Stimulated activated CD8-positive, alpha-beta memory T cell treated with anti-CD3 and anti-CD28 coated beads, Interleukin-4, amount 100 ng/mL, for 1 hour (primary cell): ENCODE results near the gene NES.

Experiments
- DNase-seq, 2 donors: peaks; one replicate each; pipeline ENCODE4 v3.0.0-alpha.2; 2020; ENCODE audit warnings: low read depth in 2 of 2, low spot score in 1 of 2

NES gene

GRCh38 chr1:156684227-156684782, 7.1 kb upstream of the NES start:
- no peak for DNase-seq

DNA sequence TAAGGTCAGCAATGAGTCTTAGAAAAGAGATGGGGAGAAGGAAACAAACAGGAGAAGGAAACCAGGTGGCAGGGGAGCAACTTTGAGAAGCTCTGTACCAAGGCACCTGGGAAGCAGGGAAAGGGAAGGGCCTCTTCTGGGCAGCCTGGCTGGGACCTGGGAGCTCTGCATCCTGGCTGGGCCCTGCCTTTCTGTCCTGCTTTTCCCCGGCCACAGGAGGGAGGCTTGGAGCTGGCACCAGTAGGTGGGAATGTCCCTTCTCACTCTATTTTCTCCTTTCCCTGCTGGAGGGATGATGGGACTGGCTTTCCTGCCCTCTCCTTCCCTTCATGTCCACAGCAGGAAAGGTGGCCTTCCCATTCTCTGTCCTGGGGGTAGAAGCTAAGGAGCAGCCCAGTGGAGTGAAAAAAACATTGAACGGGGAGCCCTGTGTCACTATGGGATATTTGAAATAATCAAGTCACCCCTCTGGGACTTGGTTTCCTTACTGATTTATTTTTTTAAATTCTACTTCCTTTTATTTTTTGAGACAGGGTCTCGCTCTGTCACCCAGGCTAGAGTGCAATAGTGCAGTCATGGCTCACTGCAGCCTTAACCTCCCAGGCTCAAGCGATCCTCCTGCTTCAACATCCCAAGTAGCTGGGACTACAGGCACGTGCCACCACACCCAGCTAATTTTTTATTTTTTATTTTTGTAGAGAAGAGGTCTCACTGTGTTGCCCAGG, 5.1 kb upstream of the NES start:
- DNase-seq, result no peak

- DNase-seq, result no peak
Observed at GRCh38 chr1:156681196-156681960, 4.2 kb upstream of the NES start.

GRCh38 chr1:156680056-156680455, 2.8 kb upstream of the NES start:
- DNase-seq, result no peak

GRCh38 chr1:156677616-156678596, 699 bp upstream of the NES start:
- DNase-seq, result no peak

DNA sequence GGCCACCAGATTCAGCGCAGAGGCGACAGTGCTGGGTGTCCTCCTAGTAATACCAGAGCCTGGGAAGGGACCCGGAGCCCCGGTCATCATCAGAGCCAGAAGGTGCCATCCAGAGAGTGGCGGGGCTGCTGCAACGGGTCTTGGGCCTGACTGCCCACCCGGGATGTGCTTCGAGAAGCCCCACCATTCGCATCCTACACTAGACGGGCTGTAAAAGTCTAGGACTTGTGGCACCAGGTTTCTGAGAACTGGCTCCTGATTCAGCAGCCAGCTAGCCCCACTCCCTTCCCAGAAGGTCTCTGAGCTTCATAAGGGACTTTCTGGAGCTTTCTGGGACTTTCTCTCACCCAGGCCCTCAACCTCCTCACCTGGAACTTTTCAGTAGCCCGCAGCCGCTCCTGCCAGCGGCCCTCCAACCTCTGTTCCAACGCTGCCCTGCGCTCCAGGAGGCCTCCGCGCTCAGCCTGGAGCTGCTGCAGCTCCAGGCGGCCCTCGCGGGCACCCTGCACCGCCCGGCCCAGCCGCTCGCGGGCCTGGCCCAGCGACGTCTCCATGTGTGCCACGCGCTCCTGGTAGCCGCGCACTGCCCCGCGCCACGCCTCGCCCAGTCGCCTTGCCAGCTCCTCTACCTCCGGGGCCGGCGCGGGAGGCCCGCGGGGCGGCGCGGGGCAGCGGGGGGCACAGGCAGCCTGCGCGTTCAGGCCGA, 940 bp downstream of the NES start:
- DNase-seq, result no peak

DNA sequence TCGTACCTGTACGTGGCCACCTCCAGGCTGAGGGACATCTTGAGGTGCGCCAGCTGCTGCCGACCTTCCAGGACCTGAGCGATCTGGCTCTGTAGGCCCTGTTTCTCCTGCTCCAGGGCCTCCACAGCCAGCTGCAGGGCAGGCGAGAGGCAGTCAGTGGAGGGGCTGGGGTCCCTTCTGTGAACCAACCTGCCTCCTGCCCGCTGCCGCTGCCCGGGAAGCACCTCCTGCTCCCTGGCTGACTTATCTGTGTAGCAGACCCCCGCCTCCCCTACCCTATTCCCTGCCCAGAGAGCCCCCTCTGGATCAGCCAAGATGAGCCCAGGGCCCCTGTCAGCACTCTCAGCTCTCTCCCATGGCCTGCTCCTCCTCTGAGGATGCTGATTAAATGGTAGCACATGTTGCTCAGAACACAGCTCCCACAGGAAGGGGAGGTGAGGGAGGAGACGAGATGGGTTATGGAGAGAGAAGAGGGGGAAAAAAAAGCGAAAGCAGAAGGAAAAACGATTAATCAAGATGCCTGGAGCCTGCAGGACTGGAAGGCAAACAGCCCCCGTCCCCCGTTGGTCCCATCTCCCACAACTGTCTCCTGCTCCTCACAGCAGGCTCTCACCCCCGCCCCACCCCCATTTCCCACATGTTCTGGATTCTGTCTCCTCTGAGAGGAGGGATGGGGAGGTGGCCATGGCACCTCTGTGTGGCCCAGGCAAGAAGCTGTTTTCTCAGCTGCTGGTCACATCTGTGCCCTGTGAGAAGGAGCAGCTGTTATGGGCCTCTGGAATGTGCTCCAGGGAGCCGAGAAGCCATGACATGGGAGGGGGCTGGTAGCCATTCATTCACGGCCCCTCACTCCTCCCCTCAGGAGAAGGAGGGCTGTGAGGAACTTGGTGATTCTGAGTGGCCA, 1.7 kb downstream of the NES start:
- no peak for DNase-seq

DNA sequence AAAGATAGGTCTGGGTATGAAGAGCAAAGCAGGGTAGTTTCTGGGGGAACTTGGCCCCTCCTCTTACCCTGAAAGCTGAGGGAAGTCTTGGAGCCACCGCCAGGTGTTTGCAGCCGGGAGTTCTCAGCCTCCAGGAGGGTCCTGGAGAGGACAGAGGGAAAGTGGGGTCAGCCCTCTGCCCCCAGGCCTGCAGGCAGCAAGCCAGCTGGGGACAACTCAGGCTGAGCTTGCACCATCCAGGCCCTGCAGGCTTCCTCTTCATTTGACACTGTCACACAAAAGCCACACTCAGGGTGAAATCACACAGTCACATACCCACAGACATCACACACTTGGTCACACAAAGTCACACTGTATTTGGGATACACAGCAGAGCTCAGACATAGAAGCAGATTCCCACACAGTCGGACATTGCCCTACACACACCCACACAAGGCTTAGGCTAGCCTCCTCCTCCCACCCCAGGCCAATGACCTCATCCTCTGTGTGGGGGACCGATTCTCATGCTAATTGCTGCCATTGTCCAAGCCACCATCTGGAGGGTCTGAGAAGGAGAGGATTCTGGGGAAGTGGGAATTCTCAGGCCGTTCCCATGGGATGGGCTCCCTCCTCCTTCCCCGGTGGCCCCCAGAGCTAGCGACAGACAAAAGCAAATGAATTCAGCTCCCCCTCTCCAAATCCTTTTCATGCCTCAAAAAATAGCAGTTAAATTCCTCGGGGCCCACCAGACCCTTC, 3.7 kb downstream of the NES start:
- no peak for DNase-seq

DNA sequence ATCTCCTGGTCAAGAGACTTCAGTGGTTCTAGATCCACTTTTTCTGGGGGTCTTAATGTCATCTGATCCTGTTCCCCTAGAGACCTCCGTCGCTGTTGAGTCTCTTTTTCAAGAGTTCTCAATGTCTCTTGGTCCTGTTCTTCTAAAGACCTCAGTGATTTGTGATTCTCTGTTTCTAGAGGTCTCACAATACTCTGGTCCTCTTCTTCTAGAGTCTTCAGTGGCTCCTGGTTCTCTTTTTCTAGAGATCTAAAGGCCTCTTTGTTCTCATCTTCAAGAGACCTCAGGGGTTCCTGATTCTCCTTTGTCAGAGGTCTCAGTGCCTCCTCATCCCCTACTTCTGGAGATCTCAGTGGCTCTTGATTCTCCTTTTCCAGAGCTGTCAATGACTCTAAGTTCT, 5.4 kb downstream of the NES start:
- DNase-seq, result no peak

DNA sequence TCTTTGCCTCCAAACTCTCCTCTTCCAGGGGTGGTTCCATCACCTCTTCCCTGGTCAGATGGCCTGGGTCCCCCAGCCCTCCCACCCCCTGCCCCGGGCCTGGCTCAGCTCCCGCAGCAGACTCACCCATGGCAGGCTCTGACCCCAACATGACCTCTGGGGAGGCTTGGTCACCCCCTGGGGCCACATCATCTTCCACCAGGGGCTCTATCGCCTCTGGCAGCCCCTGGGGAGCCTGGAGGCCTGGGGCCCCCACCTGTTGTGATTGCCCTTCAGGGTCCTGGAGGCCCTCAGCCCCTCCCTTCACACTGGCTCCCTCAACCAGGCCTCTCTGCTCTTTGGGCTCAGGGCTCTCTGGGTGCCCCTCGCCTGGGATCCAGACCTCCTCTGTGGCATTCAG, 6.4 kb downstream of the NES start:
- DNase-seq, result no peak

DNA sequence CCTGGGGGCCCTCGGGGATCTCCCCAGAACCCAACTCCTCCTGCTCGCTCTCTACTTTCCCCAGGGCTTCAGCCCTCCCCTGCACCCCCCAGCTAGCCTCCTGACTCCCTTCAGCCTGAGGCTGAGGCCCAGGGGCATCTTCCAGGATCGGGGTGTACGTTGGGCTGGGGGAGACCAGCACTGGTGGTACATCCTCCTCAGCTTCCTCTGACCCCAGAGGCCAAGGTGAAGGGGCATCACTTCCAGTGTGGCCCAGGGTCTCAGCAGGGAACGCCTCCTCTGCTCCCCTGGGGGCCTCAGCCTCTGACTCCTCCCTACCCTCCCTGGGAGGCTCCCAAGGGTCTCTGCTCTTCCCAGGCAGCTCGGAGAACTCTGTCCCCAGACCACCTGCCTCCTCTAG, 6.8 kb downstream of the NES start:
- DNase-seq, result no peak

GRCh38 chr1:156669794-156670193, 7.4 kb downstream of the NES start:
- no peak for DNase-seq

GRCh38 chr1:156668801-156669637, 8.2 kb downstream of the NES start:
- no peak for DNase-seq

DNA sequence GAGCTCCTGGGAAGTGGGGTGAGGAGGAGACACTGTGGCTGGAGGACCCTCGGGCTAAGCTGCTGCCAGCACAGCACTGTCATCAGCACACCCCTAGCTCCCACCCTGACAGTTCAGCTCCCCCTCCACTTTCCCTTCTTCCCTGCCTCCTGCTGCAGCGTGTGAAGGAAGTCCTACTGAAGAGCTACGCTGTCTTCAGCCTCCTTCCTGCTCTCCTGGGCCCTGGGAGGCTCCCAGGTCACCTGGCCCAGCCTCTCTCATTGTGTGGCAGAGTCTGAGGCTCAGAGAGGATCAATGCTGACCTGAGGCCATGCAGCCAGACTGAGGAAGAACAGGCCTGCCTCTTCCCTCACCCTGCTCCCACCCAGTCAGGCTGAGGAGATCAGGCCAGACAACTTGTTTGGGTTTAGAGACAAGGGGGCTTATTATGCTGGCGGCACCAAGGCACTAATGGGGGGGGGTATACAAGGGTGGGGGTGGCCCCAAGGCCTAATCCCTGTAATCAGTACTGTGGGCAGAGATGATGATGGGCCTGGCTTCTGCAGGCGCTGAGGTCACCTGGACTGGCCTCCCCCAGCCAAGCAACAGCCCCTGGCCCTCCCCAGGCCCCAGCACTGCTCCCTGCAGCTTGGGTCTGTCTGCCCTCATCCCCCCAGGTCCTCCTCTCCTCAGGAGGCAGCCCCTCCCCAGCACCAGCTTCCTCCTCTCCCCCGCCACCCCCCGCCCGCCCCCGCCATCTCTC, 9.1 kb downstream of the NES start:
- DNase-seq, result no peak

DNA sequence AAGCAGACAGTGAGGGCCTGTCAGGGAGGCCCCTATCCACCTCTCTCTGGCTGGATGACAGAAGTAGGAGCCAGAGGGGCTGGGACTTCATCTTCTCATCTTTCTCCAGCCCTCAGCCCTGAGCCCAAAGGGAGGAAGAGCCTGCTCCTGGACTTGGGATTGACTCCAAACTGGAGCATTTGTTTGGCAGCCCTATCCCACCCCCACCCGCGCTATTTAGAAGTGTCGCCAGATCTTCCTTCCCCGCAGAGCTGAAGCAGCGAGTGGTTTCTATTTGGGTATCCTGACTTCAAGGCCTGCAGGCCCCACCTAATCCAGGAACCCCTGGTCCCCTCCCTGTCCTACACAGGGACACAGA, 9.6 kb downstream of the NES start:
- no peak for DNase-seq

- no peak for DNase-seq
Observed at GRCh38 chr1:156666862-156667609, 10.2 kb downstream of the NES start.

DNA sequence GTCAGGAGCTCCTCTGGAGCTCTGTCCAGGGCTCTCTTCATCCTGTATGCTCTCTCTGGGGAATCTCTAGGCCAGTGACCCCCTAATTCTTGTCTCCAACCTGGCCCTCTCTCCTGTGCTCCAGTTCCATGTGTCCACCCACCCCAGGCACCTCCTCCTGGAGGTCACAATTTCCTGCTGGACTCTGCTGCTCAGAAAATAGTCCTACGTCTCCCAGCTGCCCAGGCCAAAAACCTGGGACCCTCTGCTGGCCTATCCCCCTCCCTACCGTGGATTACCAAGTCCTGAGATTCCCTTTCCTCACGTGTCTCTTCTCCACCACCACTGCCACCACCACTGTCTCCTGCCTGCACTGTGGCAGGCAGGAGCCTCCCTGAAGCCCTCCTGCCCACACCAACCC, 11.7 kb downstream of the NES start:
- no peak for DNase-seq
